ENCODE measurements around the gene NEUROD2.

NEUROD2 gene

GRCh38 chr17:39618246-39618913 lies 10.7 kb upstream of the NEUROD2 start:
- DNase-seq, result no peak

DNA sequence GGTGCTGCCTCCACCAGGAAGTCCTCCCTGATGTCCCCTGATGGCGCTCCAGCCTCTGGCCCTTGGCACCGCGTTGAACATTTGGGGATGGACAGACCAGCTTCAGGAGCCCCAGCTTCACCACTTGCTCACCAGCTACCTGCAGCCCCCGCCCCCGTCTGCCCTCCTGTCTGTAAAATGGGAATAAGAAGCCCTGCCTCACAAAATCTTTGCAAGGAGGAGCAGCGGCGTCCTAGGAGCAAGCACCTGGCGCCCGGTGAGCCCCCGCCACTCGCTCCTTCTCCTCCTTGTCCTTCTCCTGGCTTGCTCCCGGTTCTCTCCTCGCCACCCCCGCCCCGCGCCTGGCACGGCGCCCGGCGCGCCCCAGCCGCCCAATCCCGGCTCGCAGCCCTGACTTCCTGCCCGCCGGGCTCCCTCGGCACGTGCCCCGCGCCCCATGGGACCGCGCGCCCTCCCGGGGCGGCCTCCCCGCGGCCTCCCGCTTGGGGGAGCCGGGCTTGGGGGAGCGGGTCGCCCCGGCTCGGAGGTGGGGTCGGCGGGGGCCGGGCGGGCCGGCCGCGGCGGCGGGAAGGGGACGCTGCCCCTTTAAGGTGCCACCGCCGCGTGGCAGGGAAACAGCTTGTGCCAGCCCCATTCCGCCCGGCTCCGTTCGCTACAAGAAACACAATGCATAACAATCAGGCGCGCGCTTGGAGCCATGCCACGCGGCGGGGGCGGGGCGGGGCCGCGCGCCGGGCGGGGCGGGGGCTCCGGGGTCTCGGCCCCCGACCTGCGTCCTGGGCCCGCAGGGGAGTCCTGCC lies 9.9 kb upstream of the NEUROD2 start:
- peak; percentile 53 for DNase-seq

- DNase-seq, result no peak
These were observed 9.4 kb upstream of the NEUROD2 start for GRCh38 chr17:39617100-39617445.

- no peak for DNase-seq
These were observed 7.7 kb upstream of the NEUROD2 start for GRCh38 chr17:39615434-39615833.

DNA sequence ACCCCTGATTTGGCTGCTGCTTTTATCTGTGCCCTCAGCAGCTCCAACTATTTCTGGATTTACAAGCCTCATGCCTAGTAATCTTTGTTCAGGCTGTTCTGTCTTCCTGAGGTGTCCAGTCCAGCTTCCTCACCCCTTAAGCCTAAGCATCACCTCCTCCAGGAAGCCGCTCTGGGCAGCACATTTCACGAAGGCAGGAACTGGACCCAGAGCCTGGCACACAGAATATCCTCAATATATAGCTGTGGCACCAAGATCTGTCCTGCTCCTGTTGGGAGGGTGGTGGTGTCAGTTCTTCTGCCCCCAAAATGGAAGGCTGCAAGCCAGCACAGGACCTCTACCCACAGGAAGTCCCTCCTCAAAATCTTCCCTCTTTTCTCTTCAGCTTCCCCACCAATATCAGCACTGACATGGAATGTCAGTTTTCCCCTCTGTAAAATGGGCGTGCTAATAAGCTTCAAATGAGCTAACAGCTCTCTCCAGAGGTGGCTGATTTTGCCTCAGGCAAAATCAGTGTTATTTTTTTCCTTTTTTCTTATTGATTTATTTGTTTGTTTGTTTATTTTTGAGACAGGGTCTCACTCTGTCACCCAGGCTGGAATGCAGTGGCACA lies 6.9 kb upstream of the NEUROD2 start:
- DNase-seq, result no peak

GRCh38 chr17:39612935-39613464 lies 5.3 kb upstream of the NEUROD2 start:
- no peak for DNase-seq

DNA sequence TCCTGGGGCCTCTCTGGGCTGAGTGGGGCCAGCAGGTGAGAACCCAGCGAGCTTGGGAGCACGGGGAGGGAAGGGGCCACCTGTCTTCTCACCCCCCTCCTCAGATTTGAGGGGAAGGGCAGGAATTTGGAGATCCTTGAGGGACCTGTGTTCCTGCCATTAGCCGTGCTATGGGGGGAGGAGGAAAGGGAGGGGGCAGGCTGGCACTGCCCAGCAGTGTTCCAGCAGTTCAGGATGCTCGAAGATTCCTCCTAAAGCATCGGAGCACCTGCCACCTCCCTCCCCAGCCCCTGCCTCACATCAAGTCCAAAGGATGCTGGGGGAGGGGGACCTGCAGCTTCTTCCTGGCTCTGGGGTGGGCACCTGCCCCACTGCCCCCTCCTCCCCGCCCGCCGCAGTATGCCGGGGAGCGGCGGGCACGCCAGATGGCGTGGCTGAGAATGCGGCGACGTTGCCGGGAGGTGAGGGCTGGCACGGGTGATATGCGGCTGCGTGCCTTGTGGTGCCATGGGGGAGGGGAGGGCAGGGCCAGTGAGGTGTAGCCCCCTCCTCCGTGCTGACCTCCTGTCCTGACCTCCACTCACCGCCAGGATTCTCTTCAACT lies 4.7 kb upstream of the NEUROD2 start:
- no peak for DNase-seq

GRCh38 chr17:39611401-39612112 lies 3.8 kb upstream of the NEUROD2 start:
- DNase-seq, result no peak

GRCh38 chr17:39609416-39610025 lies 1.8 kb upstream of the NEUROD2 start:
- no peak for DNase-seq

- no peak for DNase-seq
These were observed 642 bp upstream of the NEUROD2 start for GRCh38 chr17:39608142-39608981.

DNA sequence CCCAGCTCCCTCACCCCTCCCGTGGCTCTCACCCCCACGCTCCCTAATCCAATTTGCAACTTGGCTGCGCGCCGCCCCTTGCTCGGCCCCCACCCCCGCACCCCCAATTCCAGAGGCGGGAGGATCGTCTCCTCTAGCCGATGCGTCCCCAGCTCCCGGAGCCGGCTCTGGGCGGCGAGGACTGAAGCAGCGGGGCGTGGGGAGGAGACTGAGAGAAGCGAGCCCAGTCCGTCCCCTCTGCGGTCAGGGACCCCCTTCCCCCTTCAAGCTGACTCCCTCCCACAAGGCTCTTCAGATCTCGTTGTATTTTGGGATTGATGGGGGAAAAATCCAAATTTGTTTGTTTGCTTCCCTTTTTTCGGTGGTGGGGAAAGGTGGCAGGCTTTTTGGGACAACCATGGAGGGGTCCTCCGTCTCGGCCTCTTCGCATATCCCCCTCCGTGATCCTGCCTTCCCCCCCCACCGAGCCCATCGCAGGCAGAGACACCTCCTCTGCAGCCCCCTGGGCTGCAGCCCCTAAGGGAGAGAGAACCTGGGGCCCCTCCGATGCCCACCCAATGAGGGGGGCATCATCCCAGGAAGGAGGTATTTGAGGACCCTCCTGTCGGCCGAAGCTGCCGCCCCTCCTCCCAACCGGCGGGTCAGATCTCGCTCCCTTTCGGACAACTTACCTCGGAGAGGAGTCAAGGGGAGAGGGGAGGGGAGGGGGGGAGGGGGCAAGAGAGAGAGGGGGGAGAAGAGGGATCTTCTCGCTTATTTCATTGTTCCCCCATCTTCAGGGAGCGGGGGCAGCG lies 466 bp downstream of the NEUROD2 start:
- DNase-seq, result no peak

DNA sequence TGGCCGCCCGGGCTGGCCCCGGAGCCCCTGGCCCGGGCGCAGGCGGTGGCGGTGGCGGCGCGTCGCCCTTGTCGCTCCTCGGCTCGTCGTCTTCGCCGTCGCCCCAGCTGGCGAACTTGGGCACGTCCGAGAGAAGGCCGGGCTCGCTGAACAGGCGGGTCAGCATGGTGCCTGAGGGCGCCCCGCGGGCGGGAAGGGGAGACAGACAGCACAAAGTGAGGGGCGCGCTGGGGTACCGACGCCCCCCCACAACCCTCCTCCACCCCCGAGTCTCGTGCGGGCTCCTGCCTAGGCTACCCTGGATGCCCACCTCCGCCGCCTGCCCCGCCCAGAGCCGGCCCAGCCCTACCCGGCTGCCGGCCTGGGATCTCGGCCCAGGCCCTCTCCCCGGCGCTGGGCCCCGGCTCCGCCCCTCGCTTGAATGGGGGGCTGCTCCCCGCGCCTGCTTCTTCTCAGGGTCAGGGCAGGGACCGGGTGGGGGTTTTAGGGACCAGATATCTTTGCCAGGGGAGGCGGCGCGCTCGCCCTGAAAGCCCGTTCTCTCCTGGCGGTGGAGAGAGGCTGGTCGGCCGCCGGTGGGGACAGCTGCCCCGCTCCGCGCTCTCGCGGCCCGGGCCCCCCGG lies 1.2 kb downstream of the NEUROD2 start:
- no peak for DNase-seq

DNA sequence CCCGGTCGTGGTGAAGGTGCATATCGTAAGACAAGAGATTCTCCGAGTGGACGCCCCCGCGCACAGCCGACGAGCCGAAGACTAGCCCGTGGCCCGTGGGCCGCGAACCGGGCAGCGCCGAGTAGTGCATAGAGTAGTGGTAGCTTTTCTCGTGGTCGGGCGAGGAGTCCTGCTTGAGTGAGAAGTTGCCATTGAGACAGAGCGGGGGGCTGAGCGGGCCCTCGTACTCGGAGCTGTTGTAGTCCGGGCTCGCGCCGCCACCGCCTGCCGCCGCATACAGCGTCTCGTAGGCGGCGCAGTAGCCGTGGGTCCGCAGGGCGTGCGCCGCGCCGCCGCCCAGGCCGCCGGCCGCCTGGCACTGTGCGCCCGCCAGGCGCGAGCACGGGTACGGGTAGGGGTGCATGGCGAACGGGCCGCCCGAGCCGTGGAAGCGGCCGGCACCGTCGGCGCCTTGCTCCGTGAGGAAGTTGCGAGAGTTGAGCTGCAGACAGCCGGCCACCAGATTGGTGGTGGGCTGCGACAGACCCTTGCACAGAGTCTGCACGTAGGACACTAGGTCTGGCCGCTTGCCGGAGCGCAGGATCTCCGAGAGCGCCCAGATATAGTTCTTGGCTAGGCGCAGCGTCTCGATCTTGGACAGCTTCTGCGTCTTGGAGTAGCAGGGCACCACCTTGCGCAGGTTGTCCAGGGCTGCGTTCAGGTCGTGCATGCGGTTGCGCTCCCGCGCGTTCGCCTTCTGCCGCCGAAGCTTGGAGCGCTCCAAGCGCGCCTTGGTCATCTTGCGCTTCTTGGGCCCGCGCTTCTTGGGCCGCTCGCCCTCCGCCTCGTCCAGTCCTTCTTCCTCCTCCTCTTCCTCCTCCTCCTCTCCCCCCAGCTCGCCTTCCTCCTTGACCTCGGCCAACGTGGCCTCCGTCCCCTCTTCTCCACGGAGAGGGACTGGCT lies 2.0 kb downstream of the NEUROD2 start:
- no peak for DNase-seq

DNA sequence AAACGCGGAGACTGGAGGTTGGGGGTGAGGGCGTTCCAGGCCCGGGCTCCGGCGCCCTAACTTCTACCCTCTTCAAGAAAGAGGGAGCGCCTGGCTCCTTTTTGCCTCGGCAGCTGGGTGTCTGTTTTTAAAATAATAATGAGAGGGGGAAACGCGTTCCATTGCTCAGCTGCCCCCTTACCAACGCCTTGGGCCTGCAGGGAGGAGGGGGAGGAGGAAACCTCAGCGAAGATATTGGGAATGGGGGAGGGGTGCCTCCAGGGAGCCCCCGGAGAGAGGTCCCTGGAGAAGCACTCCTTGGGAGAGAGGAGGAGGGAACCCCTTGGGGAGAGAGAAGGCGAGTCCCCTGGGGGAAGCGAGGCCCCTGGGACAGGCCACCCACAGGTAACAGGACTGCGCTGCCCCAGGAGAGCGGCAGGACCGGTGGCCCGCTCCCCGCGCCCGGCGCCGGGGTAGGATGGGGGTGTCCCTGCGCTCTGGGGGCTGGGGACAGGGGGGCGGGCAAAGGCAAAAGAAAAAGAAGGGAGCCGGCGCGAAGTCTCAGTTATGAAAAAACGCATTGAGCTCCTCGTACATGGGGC lies 2.7 kb downstream of the NEUROD2 start:
- no peak for DNase-seq

DNA sequence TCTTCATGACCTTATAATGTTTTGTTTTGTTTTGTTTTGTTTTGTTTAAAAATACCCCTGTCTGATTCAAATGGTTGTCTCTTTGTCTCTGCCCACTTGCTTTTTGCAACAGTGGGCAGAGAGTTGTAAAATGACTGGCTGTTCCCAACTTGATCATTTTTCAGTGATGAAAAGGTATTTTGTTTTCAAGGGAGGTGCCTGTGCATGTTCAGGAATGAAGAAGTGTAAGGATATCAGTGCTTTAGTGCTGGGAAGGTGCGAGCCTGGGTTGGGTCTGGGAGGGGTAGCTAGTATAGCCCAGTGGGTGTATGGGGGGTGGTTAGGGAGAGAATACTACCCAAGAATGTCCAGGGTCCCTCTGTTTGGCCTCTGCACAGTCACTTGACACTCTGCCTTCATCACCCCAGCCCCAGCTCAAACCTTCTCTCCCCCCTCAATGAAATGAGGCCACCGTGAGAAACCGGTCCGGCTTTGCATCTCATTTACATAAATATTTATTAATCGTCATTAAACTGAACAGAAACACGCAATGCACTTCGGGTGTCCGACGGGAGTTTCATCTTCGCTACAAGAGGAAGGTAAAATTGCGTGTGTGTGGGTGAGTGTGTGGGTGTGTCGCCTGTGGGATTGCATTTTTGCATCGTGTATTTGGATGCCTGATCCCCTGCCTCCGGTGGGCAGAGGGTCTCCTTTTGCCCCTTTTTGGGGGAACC lies 4.3 kb downstream of the NEUROD2 start:
- no peak for DNase-seq

GRCh38 chr17:39602533-39603303 lies 5.0 kb downstream of the NEUROD2 start:
- no peak for DNase-seq
